Measurements from ENCODE around the gene DSP. TPM values are rescaled to one million over a fixed set of nuclear protein-coding genes. Genes with fewer than 3 reads are reported as not detected.

The DSP gene
- total and polyA plus RNA-seq, 2 of the 13 experiments (the other 11 are each of a cell fraction or from before 2014, with no cell fraction given): 89.8 to 117 TPM

- Histone ChIP-seq H3K27me3 (ENCODE audit: control insufficient read depth in 1 of 2, insufficient read depth in 2 of 2, low read length in 2 of 2) (peaks cover 0 to 22% of the 10 kb centered on the region in 2 experiments; a peak in 3 of 5 replicates), H2AFZ (ENCODE audit: low read length) (no peak overlapping the region)
- TF ChIP-seq ZSCAN22 (CRISPR knock-in tag; IDR thresholded peaks at IDR 0.05) (no peak), CTCF (CRISPR knock-in tag; IDR thresholded peaks at IDR 0.05) (peak; percentile 88), ZSCAN31 (CRISPR knock-in tag; IDR thresholded peaks at IDR 0.05; ENCODE audit: low read depth) (0 out of 2 replicates have a peak, but pooled peaks have one; percentile 27), KMT2B (CRISPR knock-in tag; IDR thresholded peaks at IDR 0.05) (peak; percentile 48; the same call in 1 of the 2 replicates), RAD21 (CRISPR knock-in tag; IDR thresholded peaks at IDR 0.05) (peak; percentile 83), STAG1 (CRISPR knock-in tag; IDR thresholded peaks at IDR 0.05) (peak; percentile 98), NR2C2 (CRISPR knock-in tag; IDR thresholded peaks at IDR 0.05; ENCODE audit: borderline replicate concordance) (no peak), GATAD1 (CRISPR knock-in tag; IDR thresholded peaks at IDR 0.05) (0 out of 2 replicates have a peak, but pooled peaks have one; percentile 19), CCAR2 (optimal IDR thresholded peaks at IDR 0.05; ENCODE audit: low read depth, low read length) (peak; percentile 43), TSC22D2 (CRISPR knock-in tag; IDR thresholded peaks at IDR 0.05; ENCODE audit: borderline replicate concordance) (no peak), CBX1 (IDR thresholded peaks at IDR 0.05; ENCODE audit: low read depth) (no peak), IRF2 (CRISPR knock-in tag; IDR thresholded peaks at IDR 0.05) (0 out of 2 replicates have a peak, but pooled peaks have one; percentile 49), ZSCAN9 (CRISPR knock-in tag; IDR thresholded peaks at IDR 0.05; ENCODE audit: borderline replicate concordance) (0 out of 2 replicates have a peak, but pooled peaks have one; percentile 23), ZNF24 (IDR thresholded peaks at IDR 0.05) (0 out of 2 replicates have a peak, but pooled peaks have one; percentile 31)
- TF ChIP-seq, protein P1, sequence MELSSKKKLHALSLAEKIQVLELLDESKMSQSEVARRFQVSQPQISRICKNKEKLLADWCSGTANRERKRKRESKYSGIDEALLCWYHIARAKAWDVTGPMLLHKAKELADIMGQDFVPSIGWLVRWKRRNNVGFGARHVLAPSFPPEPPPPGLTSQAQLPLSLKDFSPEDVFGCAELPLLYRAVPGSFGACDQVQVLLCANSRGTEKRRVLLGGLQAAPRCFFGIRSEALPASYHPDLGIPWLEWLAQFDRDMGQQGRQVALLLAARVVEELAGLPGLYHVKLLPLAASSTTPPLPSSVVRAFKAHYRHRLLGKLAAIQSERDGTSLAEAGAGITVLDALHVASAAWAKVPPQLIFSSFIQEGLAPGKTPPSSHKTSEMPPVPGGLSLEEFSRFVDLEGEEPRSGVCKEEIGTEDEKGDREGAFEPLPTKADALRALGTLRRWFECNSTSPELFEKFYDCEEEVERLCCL (CRISPR knock-in tag; IDR thresholded peaks at IDR 0.05; ENCODE audit: borderline replicate concordance): no peak
- TF ChIP-seq, protein P2, sequence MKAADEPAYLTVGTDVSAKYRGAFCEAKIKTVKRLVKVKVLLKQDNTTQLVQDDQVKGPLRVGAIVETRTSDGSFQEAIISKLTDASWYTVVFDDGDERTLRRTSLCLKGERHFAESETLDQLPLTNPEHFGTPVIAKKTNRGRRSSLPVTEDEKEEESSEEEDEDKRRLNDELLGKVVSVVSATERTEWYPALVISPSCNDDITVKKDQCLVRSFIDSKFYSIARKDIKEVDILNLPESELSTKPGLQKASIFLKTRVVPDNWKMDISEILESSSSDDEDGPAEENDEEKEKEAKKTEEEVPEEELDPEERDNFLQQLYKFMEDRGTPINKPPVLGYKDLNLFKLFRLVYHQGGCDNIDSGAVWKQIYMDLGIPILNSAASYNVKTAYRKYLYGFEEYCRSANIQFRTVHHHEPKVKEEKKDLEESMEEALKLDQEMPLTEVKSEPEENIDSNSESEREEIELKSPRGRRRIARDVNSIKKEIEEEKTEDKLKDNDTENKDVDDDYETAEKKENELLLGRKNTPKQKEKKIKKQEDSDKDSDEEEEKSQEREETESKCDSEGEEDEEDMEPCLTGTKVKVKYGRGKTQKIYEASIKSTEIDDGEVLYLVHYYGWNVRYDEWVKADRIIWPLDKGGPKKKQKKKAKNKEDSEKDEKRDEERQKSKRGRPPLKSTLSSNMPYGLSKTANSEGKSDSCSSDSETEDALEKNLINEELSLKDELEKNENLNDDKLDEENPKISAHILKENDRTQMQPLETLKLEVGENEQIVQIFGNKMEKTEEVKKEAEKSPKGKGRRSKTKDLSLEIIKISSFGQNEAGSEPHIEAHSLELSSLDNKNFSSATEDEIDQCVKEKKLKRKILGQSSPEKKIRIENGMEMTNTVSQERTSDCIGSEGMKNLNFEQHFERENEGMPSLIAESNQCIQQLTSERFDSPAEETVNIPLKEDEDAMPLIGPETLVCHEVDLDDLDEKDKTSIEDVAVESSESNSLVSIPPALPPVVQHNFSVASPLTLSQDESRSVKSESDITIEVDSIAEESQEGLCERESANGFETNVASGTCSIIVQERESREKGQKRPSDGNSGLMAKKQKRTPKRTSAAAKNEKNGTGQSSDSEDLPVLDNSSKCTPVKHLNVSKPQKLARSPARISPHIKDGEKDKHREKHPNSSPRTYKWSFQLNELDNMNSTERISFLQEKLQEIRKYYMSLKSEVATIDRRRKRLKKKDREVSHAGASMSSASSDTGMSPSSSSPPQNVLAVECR (CRISPR knock-in tag; IDR thresholded peaks at IDR 0.05; ENCODE audit: borderline replicate concordance): 0 out of 2 replicates have a peak, but pooled peaks have one; percentile 32
These were observed 74.3 kb downstream of the DSP start for GRCh38 chr6:7615611-7616383.

More at GRCh38 chr6:7615611-7616383, 74.3 kb downstream of the DSP start:
- peak; percentile 93 for FAIRE-seq
- intact Hi-C loops (cut with micrococcal nuclease; ENCODE audit: unreplicated experiment): loop anchor here (1.0 to 5.0 kb wide), 4 partner anchors 190 to 891 kb away; no protein-coding TSS in a partner anchor
- Histone ChIP-seq H3K9me3 (ENCODE audit: low read length) (no peaks in the 10 kb centered on the region), H3K4me1 (ENCODE audit: insufficient read depth, low read length) (peaks cover 21% of the 10 kb centered on the region), H4K20me1 (ENCODE audit: insufficient read depth, low read length) (no peaks in the 10 kb centered on the region), H3K4me2 (ENCODE audit: low read depth, low read length) (peak overlapping the region; percentile 48), H3K27ac (ENCODE audit: extremely low read length, insufficient read depth, low read length) (no peak overlapping the region), H3K36me3 (replicated peaks in 1 of 2; ENCODE audit: control insufficient read depth in 1 of 2, insufficient read depth in 2 of 2, low read length in 2 of 2) (peaks cover 0 to 11% of the 10 kb centered on the region in 2 experiments; a peak in 3 of 5 replicates), H3K9ac (ENCODE audit: insufficient read depth, low read depth, low read length) (no peak overlapping the region), H3K4me3 (replicated peaks in 1 of 3; ENCODE audit: insufficient read depth in 1 of 3, low read depth in 2 of 3, low read length in 3 of 3) (peak overlapping the region in 1 of 3 experiments; percentile 10; a peak in 1 of 6 replicates), H3K79me2 (ENCODE audit: insufficient read depth, low read length) (no peaks in the 10 kb centered on the region)
- peak; percentile 72 for DNase-seq (ENCODE audit: low spot score)
- 9% methylated on average over 7 of the region's 7 CpGs for WGBS (ENCODE audit: low lambda C conversion rate)
- BruUV-seq (replicated peaks): no TSS peak
- POLR2A ChIA-PET: interaction anchor here (0.6 to 1.3 kb wide), 3 partner anchors 10 to 226 kb away, joined by 4 read pairs; partner anchors contain the start of genes CAGE1 and RIOK1
- in situ Hi-C loops (cut with HindIII; ENCODE audit: extremely low pct_ligation_motif_present, low pct_unique_long_range_greater_than_20kb): loop anchor here (10.0 to 25.0 kb wide), 2 partner anchors 331 to 928 kb away; no protein-coding TSS in a partner anchor
- CTCF ChIA-PET (ENCODE audit: low intra/inter-chr PET ratio, low total read pairs): interaction anchor here (0.8 to 2.0 kb wide), 7 partner anchors 149 to 1059 kb away, joined by 3 to 18 read pairs (median 5); no protein-coding TSS in a partner anchor
- ATAC-seq: peak; percentile 64
